ENCODE data around the gene KRT8. TPM values are rescaled to one million over a fixed set of nuclear protein-coding genes. Genes with fewer than 3 reads are reported as not detected.

The KRT8 gene
- total RNA-seq, 4 donors from 2014 or later, result 92.8 to 1,088 (median 251) TPM

GRCh38 chr12:52916216-52916615 is 11.3 kb upstream of the KRT8 start:
- DNase-seq (ENCODE audit: low spot score) (no peak), ATAC-seq (ENCODE audit: low FRiP score) (no peak)
- no peak for TF ChIP-seq CTCF (IDR thresholded peaks at IDR 0.05)

GRCh38 chr12:52915637-52916036 is 10.8 kb upstream of the KRT8 start:
- no peak for TF ChIP-seq CTCF (IDR thresholded peaks at IDR 0.05)
- no peak for DNase-seq (ENCODE audit: low spot score)
- no peak for ATAC-seq (ENCODE audit: low FRiP score)

- TF ChIP-seq CTCF (IDR thresholded peaks at IDR 0.05), result no peak
- ATAC-seq (ENCODE audit: low FRiP score), result no peak
- no peak for DNase-seq (ENCODE audit: low spot score)
Observed at GRCh38 chr12:52914576-52915121, 9.8 kb upstream of the KRT8 start.

- no peak for TF ChIP-seq CTCF (IDR thresholded peaks at IDR 0.05)
- DNase-seq (ENCODE audit: low spot score) (no peak), ATAC-seq (ENCODE audit: low FRiP score) (no peak)
Observed at GRCh38 chr12:52913431-52913821, 8.6 kb upstream of the KRT8 start.

- DNase-seq (ENCODE audit: low spot score) (no peak), ATAC-seq (ENCODE audit: low FRiP score) (no peak)
- no peak for TF ChIP-seq CTCF (IDR thresholded peaks at IDR 0.05)
Observed at GRCh38 chr12:52912711-52913430, 8.0 kb upstream of the KRT8 start.

- no peak for TF ChIP-seq CTCF (IDR thresholded peaks at IDR 0.05)
- DNase-seq (ENCODE audit: low spot score), result no peak
- no peak for ATAC-seq (ENCODE audit: low FRiP score)
Observed at GRCh38 chr12:52910248-52910883, 5.5 kb upstream of the KRT8 start.

- DNase-seq (ENCODE audit: low spot score) (no peak), ATAC-seq (ENCODE audit: low FRiP score) (no peak)
- no peak for TF ChIP-seq CTCF (IDR thresholded peaks at IDR 0.05)
Observed at GRCh38 chr12:52909796-52910195, 4.9 kb upstream of the KRT8 start.

All from omental fat pad (tissue), 4 donors.